AG04450 (cell line): Measurements from ENCODE around the gene RABGAP1L. TPM values are rescaled to one million over a fixed set of nuclear protein-coding genes. Genes with fewer than 3 reads are reported as not detected.

Source experiments
- CTCF ChIA-PET: fragments of 300-600, 350-600 bp; formaldehyde crosslinking; extraction: SDS; loops from one replicate; lab custom pipeline; 2022; ENCODE audit warnings: antibody characterized with exemption, inconsistent platforms; lab: Charles Lee
- POLR2A ChIA-PET: fragments of 350-600 bp; formaldehyde crosslinking; extraction: SDS; loops from one replicate; lab custom pipeline; 2021; ENCODE audit warnings: antibody characterized with exemption, inconsistent platforms; lab: Yijun Ruan, JAX
- DNase-seq: peaks from one replicate; pipeline ENCODE4 v3.0.0-alpha.2; 2011; ENCODE audit warnings: low read depth, low spot score
- H3K27ac ChIP-seq: one replicate; pipeline ENCODE4 v1.5.1; 2012; ENCODE audit warnings: low read depth, low read length, control low read depth
- H3K27me3 ChIP-seq: one replicate; pipeline ENCODE4 v1.6.0; 2012; ENCODE audit warnings: low read length; ENCODE audit not compliant: control insufficient read depth, insufficient read depth
- H3K4me3 ChIP-seq: 2 replicates; pipeline ENCODE4 v1.5.1; 2011; ENCODE audit warnings: mild to moderate bottlenecking, low read depth, low read length, control low read depth
- H3K9me3 ChIP-seq: 2 replicates; pipeline ENCODE4 v1.5.1; 2012; ENCODE audit warnings: low read length; ENCODE audit not compliant: control insufficient read depth, insufficient read depth
- polyA plus RNA-seq: library from polyadenylated mRNA; depleted of rRNA; stranded (reverse); fragments of >200 nt; gene quantifications from 2 replicates; pipeline ENCODE4 v1.2.3, GENCODE V29; 2011
- TF ChIP-seq, protein P1 (sequence below): IDR thresholded peaks from 2 replicates; pipeline ENCODE4 v1.5.1; 2011; ENCODE audit warnings: low read depth, low read length, control low read depth, inconsistent platforms

Gene RABGAP1L
- polyA plus RNA-seq, 1 experiment: 21.2 TPM

DNA sequence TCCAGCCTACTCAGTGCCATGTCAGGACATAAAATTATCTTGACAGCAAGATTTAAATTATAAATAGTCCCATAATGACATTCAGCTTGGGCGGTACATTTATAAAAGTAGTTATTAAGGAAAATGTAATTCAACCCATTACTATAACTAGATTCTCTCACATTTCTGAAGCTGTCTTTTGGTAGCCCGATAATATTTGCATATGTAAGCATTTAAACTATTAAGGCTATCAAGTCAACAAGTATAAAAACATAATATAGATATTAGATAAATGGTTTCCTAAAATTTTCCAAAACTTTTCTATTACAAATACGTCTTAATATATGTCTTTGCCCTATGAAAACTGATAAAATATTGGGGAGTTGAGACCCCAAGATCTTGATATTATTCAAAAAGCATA lies 266.8 kb downstream of the RABGAP1L start:
- TF ChIP-seq, protein P1, sequence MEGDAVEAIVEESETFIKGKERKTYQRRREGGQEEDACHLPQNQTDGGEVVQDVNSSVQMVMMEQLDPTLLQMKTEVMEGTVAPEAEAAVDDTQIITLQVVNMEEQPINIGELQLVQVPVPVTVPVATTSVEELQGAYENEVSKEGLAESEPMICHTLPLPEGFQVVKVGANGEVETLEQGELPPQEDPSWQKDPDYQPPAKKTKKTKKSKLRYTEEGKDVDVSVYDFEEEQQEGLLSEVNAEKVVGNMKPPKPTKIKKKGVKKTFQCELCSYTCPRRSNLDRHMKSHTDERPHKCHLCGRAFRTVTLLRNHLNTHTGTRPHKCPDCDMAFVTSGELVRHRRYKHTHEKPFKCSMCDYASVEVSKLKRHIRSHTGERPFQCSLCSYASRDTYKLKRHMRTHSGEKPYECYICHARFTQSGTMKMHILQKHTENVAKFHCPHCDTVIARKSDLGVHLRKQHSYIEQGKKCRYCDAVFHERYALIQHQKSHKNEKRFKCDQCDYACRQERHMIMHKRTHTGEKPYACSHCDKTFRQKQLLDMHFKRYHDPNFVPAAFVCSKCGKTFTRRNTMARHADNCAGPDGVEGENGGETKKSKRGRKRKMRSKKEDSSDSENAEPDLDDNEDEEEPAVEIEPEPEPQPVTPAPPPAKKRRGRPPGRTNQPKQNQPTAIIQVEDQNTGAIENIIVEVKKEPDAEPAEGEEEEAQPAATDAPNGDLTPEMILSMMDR: no peak
- DNase-seq: no peak
- Histone ChIP-seq H3K9me3 (no peaks in the 10 kb centered on the region), H3K27me3 (no peaks in the 10 kb centered on the region), H3K27ac (no peak overlapping the region), H3K4me3 (no peak overlapping the region)
- ChIA-PET POLR2A (no interaction called here), CTCF (interaction anchor here (0.6 kb wide), 1 partner anchor 322 kb away, joined by 3 read pairs; no protein-coding TSS in a partner anchor)

DNA sequence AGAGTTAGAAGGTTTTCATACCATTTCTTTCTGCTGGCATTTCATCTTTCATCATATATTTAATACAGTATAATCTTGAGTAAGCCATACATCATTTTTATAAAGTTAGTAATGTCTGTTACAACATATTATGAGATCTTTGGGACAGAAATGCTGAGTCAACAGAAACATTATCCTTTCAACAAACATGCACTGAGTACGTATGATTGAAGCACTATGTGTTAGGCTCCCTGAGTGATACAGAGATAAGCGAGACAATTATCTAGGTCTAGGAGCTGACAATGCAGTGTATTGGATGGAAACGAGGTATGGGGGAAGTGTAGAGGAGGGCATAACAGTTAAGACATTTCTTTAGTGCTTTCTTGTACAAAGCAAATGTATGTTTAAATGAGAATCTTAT lies 268.7 kb downstream of the RABGAP1L start:
- no peak for DNase-seq
- H3K4me3 ChIP-seq: no peak overlapping the region
- TF ChIP-seq, protein P1: no peak
- ChIA-PET CTCF (no interaction called here), POLR2A (no interaction called here)
- no peaks in the 10 kb centered on the region for H3K9me3 ChIP-seq
- H3K27me3 ChIP-seq: no peaks in the 10 kb centered on the region
- H3K27ac ChIP-seq: no peak overlapping the region

DNA sequence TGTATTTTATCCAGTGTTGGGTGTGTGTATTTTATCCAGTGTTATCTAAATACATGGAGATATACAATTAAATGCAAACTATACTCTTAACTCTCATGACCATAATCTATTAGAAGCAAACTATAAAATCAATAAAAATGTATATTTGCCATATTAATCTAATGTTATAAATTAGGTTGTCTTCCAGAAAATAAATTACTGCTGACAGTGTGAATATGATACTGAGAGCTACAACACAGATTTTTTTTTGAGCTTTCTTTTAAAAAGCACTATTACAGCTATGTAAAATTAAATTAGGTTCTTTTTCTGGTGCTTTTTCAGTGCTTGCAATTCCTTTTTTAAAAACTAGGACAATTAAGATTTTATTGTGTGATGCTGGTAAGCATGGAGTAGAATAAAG lies 269.4 kb downstream of the RABGAP1L start:
- Histone ChIP-seq H3K4me3 (no peak overlapping the region), H3K27ac (no peak overlapping the region), H3K9me3 (no peaks in the 10 kb centered on the region), H3K27me3 (no peaks in the 10 kb centered on the region)
- POLR2A ChIA-PET: no interaction called here
- CTCF ChIA-PET: no interaction called here
- TF ChIP-seq, protein P1: no peak
- DNase-seq: no peak

DNA sequence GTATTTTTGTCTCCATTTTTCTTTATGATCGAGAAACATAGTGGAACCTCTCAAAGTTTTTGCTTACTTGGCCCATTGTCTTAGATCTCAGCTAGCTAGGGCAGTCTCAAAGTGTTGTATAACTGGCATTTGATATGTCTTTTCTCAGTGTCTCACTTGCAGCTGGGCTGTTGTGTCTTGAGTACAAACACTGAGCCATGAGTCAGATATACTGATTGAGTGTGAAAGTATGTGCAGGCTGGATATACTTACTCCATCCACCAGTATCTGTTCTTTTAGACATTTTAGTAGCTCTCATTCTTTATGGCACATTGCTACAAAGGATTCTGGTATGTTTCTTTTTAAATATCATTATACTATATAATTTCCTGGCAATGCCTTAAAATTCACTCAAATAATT lies 274.1 kb downstream of the RABGAP1L start:
- H3K9me3 ChIP-seq: no peaks in the 10 kb centered on the region

DNA sequence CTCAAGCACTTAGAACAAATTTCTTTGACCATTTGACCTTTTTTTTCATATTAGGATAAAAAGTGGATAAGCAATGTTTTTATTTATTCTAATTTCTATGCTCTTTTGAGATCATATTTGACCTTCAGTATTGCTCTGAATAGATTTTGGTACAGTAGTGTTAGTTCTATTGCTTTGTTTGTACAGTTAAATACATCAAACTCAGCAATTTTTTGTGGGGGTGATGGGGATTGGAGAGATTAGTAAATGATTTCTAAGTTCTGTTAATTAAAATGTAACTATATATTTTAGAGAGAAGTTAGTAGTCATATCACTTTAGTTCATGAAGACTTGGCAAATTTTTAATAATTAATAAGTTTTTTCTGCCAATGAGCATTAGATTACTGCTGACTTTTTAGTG lies 286.0 kb downstream of the RABGAP1L start:
- POLR2A ChIA-PET: no interaction called here

More for the DNA sequence above, 274.1 kb downstream of the RABGAP1L start:
- Histone ChIP-seq H3K27me3 (no peaks in the 10 kb centered on the region), H3K4me3 (no peak overlapping the region), H3K27ac (no peak overlapping the region)
- peak; percentile 66 for DNase-seq
- TF ChIP-seq, protein P1: no peak
- POLR2A ChIA-PET: interaction anchor here (0.5 to 0.8 kb wide), 2 partner anchors 58 to 122 kb away, joined by 3 read pairs; no protein-coding TSS in a partner anchor
- CTCF ChIA-PET: interaction anchor here (1.1 to 1.9 kb wide), 3 partner anchors 20 to 293 kb away, joined by 4 to 8 read pairs (median 4); no protein-coding TSS in a partner anchor

More for the DNA sequence above, 286.0 kb downstream of the RABGAP1L start:
- no peak overlapping the region for H3K27ac ChIP-seq
- no peak overlapping the region for H3K4me3 ChIP-seq
- no peak for DNase-seq
- TF ChIP-seq, protein P1: no peak
- no peaks in the 10 kb centered on the region for H3K27me3 ChIP-seq
- CTCF ChIA-PET: no interaction called here
- no peaks in the 10 kb centered on the region for H3K9me3 ChIP-seq
